Measurements from ENCODE around the gene GPC3.
"Not testable (repeated sequence)": the region's sequence is repeated elsewhere in the genome, so short reads cannot be mapped to it uniquely, and the experiment has no call there.

DNA sequence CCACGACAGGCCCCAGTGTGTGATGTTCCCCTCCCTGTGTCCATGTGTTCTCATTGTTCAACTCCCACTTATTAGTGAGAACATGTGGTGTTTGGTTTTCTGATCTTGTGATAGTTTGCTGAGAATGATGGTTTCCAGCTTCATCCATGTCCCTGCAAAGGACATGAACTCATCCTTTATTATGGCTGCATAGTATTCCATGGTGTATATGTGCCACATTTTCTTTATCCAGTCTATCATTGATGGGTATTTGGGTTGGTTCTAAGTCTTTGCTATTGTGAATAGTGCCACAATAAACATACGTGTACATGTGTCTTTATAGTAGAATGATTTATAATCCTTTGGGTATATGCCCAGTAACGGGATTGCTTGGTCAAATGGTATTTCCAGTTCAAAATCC is 97.3 kb downstream of the GPC3 start:
- TF ChIP-seq, protein P1, sequence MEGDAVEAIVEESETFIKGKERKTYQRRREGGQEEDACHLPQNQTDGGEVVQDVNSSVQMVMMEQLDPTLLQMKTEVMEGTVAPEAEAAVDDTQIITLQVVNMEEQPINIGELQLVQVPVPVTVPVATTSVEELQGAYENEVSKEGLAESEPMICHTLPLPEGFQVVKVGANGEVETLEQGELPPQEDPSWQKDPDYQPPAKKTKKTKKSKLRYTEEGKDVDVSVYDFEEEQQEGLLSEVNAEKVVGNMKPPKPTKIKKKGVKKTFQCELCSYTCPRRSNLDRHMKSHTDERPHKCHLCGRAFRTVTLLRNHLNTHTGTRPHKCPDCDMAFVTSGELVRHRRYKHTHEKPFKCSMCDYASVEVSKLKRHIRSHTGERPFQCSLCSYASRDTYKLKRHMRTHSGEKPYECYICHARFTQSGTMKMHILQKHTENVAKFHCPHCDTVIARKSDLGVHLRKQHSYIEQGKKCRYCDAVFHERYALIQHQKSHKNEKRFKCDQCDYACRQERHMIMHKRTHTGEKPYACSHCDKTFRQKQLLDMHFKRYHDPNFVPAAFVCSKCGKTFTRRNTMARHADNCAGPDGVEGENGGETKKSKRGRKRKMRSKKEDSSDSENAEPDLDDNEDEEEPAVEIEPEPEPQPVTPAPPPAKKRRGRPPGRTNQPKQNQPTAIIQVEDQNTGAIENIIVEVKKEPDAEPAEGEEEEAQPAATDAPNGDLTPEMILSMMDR (conservative IDR thresholded peaks at IDR 0.05; ENCODE audit: low read depth, low read length): not testable (repeated sequence)
- TF ChIP-seq POLR2A (IDR thresholded peaks at IDR 0.05; ENCODE audit: low read depth, low read length); MAZ (IDR thresholded peaks at IDR 0.05; ENCODE audit: borderline replicate concordance, low read depth, low read length); MXI1 (IDR thresholded peaks at IDR 0.05; ENCODE audit: borderline replicate concordance, low read depth, low read length); RCOR1 (IDR thresholded peaks at IDR 0.05; ENCODE audit: insufficient replicate concordance, low read length); SMC3 (IDR thresholded peaks at IDR 0.05; ENCODE audit: low read depth, low read length); CEBPB (IDR thresholded peaks at IDR 0.05; ENCODE audit: low read depth, low read length); RFX5 (IDR thresholded peaks at IDR 0.05; ENCODE audit: low read depth, low read length); RAD21 (IDR thresholded peaks at IDR 0.05; ENCODE audit: low read length); FOS (IDR thresholded peaks at IDR 0.05; ENCODE audit: low read depth, low read length); BHLHE40 (IDR thresholded peaks at IDR 0.05; ENCODE audit: low read depth, low read length); MAFK (IDR thresholded peaks at IDR 0.05; ENCODE audit: low read depth, low read length): not testable (repeated sequence)
- TF ChIP-seq, protein P2, sequence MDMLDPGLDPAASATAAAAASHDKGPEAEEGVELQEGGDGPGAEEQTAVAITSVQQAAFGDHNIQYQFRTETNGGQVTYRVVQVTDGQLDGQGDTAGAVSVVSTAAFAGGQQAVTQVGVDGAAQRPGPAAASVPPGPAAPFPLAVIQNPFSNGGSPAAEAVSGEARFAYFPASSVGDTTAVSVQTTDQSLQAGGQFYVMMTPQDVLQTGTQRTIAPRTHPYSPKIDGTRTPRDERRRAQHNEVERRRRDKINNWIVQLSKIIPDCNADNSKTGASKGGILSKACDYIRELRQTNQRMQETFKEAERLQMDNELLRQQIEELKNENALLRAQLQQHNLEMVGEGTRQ (IDR thresholded peaks at IDR 0.05; ENCODE audit: low read depth, low read length): not testable (repeated sequence)
- TF ChIP-seq, protein P3, sequence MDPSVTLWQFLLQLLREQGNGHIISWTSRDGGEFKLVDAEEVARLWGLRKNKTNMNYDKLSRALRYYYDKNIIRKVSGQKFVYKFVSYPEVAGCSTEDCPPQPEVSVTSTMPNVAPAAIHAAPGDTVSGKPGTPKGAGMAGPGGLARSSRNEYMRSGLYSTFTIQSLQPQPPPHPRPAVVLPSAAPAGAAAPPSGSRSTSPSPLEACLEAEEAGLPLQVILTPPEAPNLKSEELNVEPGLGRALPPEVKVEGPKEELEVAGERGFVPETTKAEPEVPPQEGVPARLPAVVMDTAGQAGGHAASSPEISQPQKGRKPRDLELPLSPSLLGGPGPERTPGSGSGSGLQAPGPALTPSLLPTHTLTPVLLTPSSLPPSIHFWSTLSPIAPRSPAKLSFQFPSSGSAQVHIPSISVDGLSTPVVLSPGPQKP (IDR thresholded peaks at IDR 0.05; ENCODE audit: borderline replicate concordance, low read depth, low read length): not testable (repeated sequence)

Measured in IMR-90 (cell line).